ENCODE measurements around the gene PPP2R5C. TPM values are rescaled to one million over a fixed set of nuclear protein-coding genes. Genes with fewer than 3 reads are reported as not detected.

Gene PPP2R5C
- total RNA-seq, 1 donor from 2014 or later: 71.5 TPM

DNA sequence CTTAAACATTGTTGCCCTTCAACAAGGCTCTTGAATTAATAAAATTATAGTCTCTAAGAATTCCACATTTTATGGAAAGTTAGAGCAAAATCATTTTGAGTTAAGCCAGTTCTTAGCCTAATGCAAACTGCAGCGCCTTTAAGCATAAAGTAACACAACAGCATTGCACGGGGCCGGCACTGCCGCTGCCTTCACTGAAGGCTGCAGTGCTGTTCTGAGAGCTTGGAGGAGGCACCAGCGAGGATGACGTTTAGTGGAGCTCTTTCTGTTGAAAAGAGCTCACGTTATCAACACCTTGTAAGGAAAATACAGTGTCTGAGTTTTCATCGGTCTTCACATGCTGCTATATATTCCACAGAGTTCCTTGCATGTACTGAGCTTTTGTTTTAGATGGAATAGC, 164.6 kb downstream of the PPP2R5C start:
- H3K27ac Mint-ChIP-seq (ENCODE audit: unreplicated experiment): no peak overlapping the region
- H3K4me1 Mint-ChIP-seq (ENCODE audit: unreplicated experiment): no peaks in the 10 kb centered on the region
- no peak overlapping the region for H3K4me3 Mint-ChIP-seq (ENCODE audit: unreplicated experiment)
- DNase-seq (ENCODE audit: low spot score): no peak
- H3K9me3 Mint-ChIP-seq (ENCODE audit: unreplicated experiment): no peaks in the 10 kb centered on the region
- peaks cover 5% of the 10 kb centered on the region for H3K36me3 Mint-ChIP-seq (ENCODE audit: low read depth, unreplicated experiment)
- TF ChIP-seq, protein P1, sequence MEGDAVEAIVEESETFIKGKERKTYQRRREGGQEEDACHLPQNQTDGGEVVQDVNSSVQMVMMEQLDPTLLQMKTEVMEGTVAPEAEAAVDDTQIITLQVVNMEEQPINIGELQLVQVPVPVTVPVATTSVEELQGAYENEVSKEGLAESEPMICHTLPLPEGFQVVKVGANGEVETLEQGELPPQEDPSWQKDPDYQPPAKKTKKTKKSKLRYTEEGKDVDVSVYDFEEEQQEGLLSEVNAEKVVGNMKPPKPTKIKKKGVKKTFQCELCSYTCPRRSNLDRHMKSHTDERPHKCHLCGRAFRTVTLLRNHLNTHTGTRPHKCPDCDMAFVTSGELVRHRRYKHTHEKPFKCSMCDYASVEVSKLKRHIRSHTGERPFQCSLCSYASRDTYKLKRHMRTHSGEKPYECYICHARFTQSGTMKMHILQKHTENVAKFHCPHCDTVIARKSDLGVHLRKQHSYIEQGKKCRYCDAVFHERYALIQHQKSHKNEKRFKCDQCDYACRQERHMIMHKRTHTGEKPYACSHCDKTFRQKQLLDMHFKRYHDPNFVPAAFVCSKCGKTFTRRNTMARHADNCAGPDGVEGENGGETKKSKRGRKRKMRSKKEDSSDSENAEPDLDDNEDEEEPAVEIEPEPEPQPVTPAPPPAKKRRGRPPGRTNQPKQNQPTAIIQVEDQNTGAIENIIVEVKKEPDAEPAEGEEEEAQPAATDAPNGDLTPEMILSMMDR (IDR thresholded peaks at IDR 0.05; ENCODE audit: unreplicated experiment): no peak
- peaks cover 1% of the 10 kb centered on the region for H3K27me3 Mint-ChIP-seq (ENCODE audit: unreplicated experiment)

GRCh38 chr14:101926620-101927019, 165.1 kb downstream of the PPP2R5C start:
- TF ChIP-seq, protein P1 (IDR thresholded peaks at IDR 0.05; ENCODE audit: unreplicated experiment): no peak
- Mint-ChIP-seq H3K27me3 (ENCODE audit: unreplicated experiment) (no peaks in the 10 kb centered on the region), H3K4me3 (ENCODE audit: unreplicated experiment) (no peak overlapping the region), H3K36me3 (ENCODE audit: low read depth, unreplicated experiment) (peaks cover 4% of the 10 kb centered on the region), H3K4me1 (ENCODE audit: unreplicated experiment) (no peaks in the 10 kb centered on the region), H3K9me3 (ENCODE audit: unreplicated experiment) (no peaks in the 10 kb centered on the region), H3K27ac (ENCODE audit: unreplicated experiment) (no peak overlapping the region)
- no peak for DNase-seq (ENCODE audit: low spot score)

DNA sequence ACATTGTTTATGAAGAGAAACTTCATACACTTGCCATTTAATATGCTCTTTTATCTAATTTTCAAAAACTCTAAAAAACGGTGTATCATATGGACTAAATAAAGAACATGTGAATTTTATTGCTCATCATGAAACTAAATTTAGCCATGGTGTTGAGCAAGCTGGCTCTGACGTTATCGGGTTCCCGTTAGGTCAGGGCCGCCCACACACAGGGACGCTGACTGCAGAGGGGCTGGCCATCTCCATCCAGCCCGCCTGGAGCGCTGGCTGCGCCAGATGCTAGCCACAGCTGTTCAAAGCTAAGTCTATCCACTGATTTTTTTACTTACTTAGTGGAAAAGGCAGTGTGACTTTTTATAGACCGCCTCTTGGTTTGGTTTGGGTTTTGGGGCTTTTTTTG, 166.3 kb downstream of the PPP2R5C start:
- H3K9me3 Mint-ChIP-seq (ENCODE audit: unreplicated experiment): no peaks in the 10 kb centered on the region
- no peaks in the 10 kb centered on the region for H3K36me3 Mint-ChIP-seq (ENCODE audit: low read depth, unreplicated experiment)
- H3K27ac Mint-ChIP-seq (ENCODE audit: unreplicated experiment): no peak overlapping the region
- H3K27me3 Mint-ChIP-seq (ENCODE audit: unreplicated experiment): no peaks in the 10 kb centered on the region
- H3K4me1 Mint-ChIP-seq (ENCODE audit: unreplicated experiment): no peaks in the 10 kb centered on the region
- DNase-seq (ENCODE audit: low spot score): no peak
- TF ChIP-seq, protein P1 (IDR thresholded peaks at IDR 0.05; ENCODE audit: unreplicated experiment): no peak
- no peak overlapping the region for H3K4me3 Mint-ChIP-seq (ENCODE audit: unreplicated experiment)

GRCh38 chr14:101928415-101928841, 166.9 kb downstream of the PPP2R5C start:
- Mint-ChIP-seq H3K9me3 (ENCODE audit: unreplicated experiment) (no peaks in the 10 kb centered on the region), H3K27ac (ENCODE audit: unreplicated experiment) (no peak overlapping the region)

GRCh38 chr14:101929096-101929495, 167.6 kb downstream of the PPP2R5C start:
- H3K27ac Mint-ChIP-seq (ENCODE audit: unreplicated experiment): no peak overlapping the region
- no peak overlapping the region for H3K4me3 Mint-ChIP-seq (ENCODE audit: unreplicated experiment)
- H3K36me3 Mint-ChIP-seq (ENCODE audit: low read depth, unreplicated experiment): no peaks in the 10 kb centered on the region
- TF ChIP-seq, protein P1 (IDR thresholded peaks at IDR 0.05; ENCODE audit: unreplicated experiment): no peak
- no peak for DNase-seq (ENCODE audit: low spot score)
- no peaks in the 10 kb centered on the region for H3K4me1 Mint-ChIP-seq (ENCODE audit: unreplicated experiment)
- H3K27me3 Mint-ChIP-seq (ENCODE audit: unreplicated experiment): no peaks in the 10 kb centered on the region
- H3K9me3 Mint-ChIP-seq (ENCODE audit: unreplicated experiment): no peaks in the 10 kb centered on the region

More at GRCh38 chr14:101928415-101928841, 166.9 kb downstream of the PPP2R5C start:
- H3K4me1 Mint-ChIP-seq (ENCODE audit: unreplicated experiment): no peaks in the 10 kb centered on the region
- H3K4me3 Mint-ChIP-seq (ENCODE audit: unreplicated experiment): no peak overlapping the region
- H3K27me3 Mint-ChIP-seq (ENCODE audit: unreplicated experiment): no peaks in the 10 kb centered on the region
- no peak for DNase-seq (ENCODE audit: low spot score)
- H3K36me3 Mint-ChIP-seq (ENCODE audit: low read depth, unreplicated experiment): no peaks in the 10 kb centered on the region
- TF ChIP-seq, protein P1 (IDR thresholded peaks at IDR 0.05; ENCODE audit: unreplicated experiment): no peak
